NB4 (cell line): ENCODE results near the gene B4GALT2.

ENCODE experiments used
- CTCF ChIP-seq: IDR thresholded peaks from one replicate; pipeline ENCODE4 v1.5.1; 2012; ENCODE audit warnings: low read depth, low read length
- MYC ChIP-seq: IDR thresholded peaks from 2 replicates; pipeline ENCODE4 v1.6.1; 2011; ENCODE audit warnings: low read depth, low read length
- POLR2A ChIP-seq: IDR thresholded peaks from 2 replicates; pipeline ENCODE4 v1.6.1; 2011; ENCODE audit warnings: mild to moderate bottlenecking; ENCODE audit not compliant: insufficient read length; ENCODE audit errors: extremely low read depth
- TF ChIP-seq, protein P1 (sequence below): IDR thresholded peaks from 2 replicates; pipeline ENCODE4 v1.6.1; 2011; ENCODE audit warnings: low read depth, low read length

DNA sequence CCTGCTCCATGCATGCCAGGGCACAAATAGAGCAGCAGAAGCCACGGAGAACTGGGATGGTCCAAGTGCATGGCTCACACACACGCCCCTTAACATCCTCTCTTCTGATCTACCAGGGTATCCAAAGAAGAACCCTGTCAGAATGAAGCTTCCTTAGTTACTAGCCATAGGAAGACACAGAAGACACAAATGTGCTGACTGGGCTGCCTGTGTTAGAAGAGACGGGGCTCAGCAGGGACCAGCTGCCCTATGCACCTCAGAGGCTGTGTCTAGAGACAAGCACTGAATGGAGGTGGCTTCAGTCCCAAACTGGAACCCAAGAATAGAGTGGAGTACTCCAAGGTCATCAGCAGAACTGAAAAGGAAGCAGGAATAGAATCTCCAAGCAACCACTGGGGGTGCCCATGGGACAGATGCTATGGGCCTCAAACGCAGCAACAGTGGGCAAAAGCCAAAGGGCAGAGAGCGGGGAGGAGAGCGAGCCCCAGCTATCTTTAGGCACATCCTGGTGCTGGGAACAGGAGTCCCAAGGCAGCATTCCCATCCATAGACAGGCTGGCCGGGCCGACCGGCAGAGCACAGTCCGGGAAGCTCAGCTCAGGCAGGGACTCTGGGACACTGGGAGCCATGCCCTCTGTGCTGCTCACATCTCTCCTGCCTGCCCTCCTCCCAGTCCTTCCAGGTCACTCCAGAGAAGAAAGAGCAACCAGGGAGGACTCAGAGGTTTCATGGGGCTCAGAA, 42.7 kb downstream of the B4GALT2 start:
- TF ChIP-seq CTCF, result no peak
- no peak for TF ChIP-seq MYC
- no peak for TF ChIP-seq POLR2A
- TF ChIP-seq, protein P1, sequence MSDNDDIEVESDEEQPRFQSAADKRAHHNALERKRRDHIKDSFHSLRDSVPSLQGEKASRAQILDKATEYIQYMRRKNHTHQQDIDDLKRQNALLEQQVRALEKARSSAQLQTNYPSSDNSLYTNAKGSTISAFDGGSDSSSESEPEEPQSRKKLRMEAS, result no peak
